NT2/D1 (cell line): ENCODE measurements around the gene CACNA1G.

Experiments used
- SUZ12 ChIP-seq: IDR thresholded peaks from 2 replicates; pipeline ENCODE4 v1.6.1; 2011; ENCODE audit not compliant: insufficient read length, insufficient read depth; ENCODE audit errors: extremely low read depth
- YY1 ChIP-seq: IDR thresholded peaks from 2 replicates; pipeline ENCODE4 v1.6.1; 2011; ENCODE audit not compliant: insufficient read length, insufficient read depth
- ZNF274 ChIP-seq: IDR thresholded peaks from 2 replicates; pipeline ENCODE4 v1.6.1; 2011; ENCODE audit warnings: mild to moderate bottlenecking, low read depth, low read length

DNA sequence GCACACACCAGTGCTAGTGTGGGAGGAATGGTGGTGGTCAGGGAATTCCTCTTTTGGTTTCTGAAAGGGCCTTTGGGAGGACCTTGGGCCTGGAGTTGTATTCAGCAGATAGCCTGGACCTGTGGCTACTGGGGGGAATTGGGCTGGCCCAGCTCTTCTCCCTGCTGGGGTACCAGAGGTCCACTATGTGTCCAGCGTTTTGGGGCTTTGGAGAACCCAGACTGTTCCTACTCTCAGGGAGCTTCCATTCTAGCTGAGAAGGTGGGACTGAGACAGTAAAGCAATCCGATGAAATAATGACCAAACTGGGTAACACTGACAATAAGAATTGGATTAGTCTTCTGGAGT is 25.6 kb upstream of the CACNA1G start:
- TF ChIP-seq ZNF274 (no peak), SUZ12 (no peak), YY1 (no peak)
